Measurements from ENCODE around the gene BCL2L2.

DNA sequence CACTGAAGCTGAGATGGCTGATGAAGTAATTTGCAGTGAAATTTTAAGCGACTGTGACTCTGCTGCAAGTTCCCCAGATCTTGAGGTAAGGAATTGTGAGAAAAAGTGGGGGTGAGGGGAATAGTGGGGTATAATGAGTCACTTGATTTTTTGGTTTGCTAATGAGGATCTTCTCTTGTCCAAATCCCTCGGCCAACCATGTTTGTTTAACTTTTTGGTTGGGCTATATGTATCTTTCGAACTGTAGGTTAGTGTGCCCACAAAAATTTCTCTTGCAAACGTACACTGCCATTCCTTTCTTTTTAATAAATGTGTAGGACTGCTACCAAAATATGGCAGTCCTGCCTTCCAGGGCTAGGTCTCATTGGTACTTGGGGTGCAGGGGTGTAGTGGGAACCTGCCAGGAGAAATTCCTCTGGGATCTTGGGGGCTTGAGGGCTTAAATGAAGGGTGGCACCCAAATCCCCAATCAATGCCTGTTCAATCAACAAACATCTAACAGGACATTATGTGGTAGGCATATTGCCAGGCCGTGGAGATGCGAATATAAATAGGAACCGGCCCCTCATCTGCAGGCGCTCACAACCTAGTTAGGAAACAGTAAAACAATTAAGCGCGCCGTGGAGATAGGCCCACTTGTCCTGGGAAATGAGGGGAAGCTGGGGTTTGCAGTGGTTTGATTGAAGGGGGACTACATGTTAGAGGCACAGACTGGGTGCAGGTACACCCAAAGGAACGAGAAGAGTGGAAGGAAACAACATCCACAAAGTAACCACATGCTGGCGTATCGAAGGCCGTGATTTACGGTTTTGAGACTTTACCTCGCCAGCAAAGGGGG lies 13.3 kb downstream of the BCL2L2 start:
- TF ChIP-seq CTCF (IDR thresholded peaks at IDR 0.05; ENCODE audit: low read depth, low read length), result no peak
- no peak for TF ChIP-seq POLR2A (IDR thresholded peaks at IDR 0.05; ENCODE audit: extremely low read depth, insufficient read length)
- TF ChIP-seq, protein P1, sequence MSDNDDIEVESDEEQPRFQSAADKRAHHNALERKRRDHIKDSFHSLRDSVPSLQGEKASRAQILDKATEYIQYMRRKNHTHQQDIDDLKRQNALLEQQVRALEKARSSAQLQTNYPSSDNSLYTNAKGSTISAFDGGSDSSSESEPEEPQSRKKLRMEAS (IDR thresholded peaks at IDR 0.05; ENCODE audit: low read depth, low read length), result no peak
- TF ChIP-seq MYC (IDR thresholded peaks at IDR 0.05; ENCODE audit: low read depth, low read length), result no peak

Data from NB4 (cell line).